GM15510 (cell line): ENCODE results near the gene COX6B2.

Experiments used
- POLR2A ChIP-seq: IDR thresholded peaks from 3 replicates; pipeline ENCODE4 v1.6.1; 2011; ENCODE audit warnings: borderline replicate concordance; ENCODE audit not compliant: insufficient read length; ENCODE audit errors: extremely low read depth

The COX6B2 gene

GRCh38 chr19:55385724-55386492 lies 31.4 kb upstream of the COX6B2 start, which contains the start of gene RPL28:
Gene RPL28 (plus strand): TSS chr19:55385932. CDS start chr19:55386358, 426 bp downstream.
- TF ChIP-seq POLR2A: peak; percentile 100

GRCh38 chr19:55384920-55385723 lies 30.6 kb upstream of the COX6B2 start:
- no peak for TF ChIP-seq POLR2A

- TF ChIP-seq POLR2A: no peak
Observed at GRCh38 chr19:55384131-55384919, 29.8 kb upstream of the COX6B2 start, which contains the start of gene TMEM238. Gene TMEM238 (minus strand): TSS chr19:55384292. CDS start chr19:55384259, 33 bp downstream.

GRCh38 chr19:55383279-55384130 lies 29.0 kb upstream of the COX6B2 start:
- TF ChIP-seq POLR2A: peak; percentile 35

- TF ChIP-seq POLR2A: no peak
Observed at GRCh38 chr19:55382522-55383054, 28.1 kb upstream of the COX6B2 start.

GRCh38 chr19:55382013-55382412 lies 27.5 kb upstream of the COX6B2 start:
- TF ChIP-seq POLR2A: no peak

GRCh38 chr19:55379174-55379573 lies 24.7 kb upstream of the COX6B2 start:
- no peak for TF ChIP-seq POLR2A

- TF ChIP-seq POLR2A: no peak
Observed at GRCh38 chr19:55377356-55378131, 23.0 kb upstream of the COX6B2 start.

GRCh38 chr19:55376241-55376933 lies 21.9 kb upstream of the COX6B2 start, which contains the start of gene TMEM190:
Gene TMEM190 (plus strand): TSS chr19:55376826. CDS start chr19:55376854, 28 bp downstream.
- TF ChIP-seq POLR2A: no peak

GRCh38 chr19:55373993-55374757 lies 19.7 kb upstream of the COX6B2 start:
- TF ChIP-seq POLR2A: no peak

GRCh38 chr19:55373306-55373992 lies 18.9 kb upstream of the COX6B2 start:
- no peak for TF ChIP-seq POLR2A

GRCh38 chr19:55372316-55373081 lies 18.0 kb upstream of the COX6B2 start:
- no peak for TF ChIP-seq POLR2A
